Right renal cortex interstitium (tissue), 3 donors: ENCODE data around the gene MEGF10. TPM values are rescaled to one million over a fixed set of nuclear protein-coding genes. Genes with fewer than 3 reads are reported as not detected.
"Not testable (repeated sequence)": the region's sequence is repeated elsewhere in the genome, so short reads cannot be mapped to it uniquely, and the experiment has no call there.

Experiments
- DNase-seq, 3 donors: peaks; one replicate each; pipeline ENCODE4 v3.0.0-alpha.2; 2013; ENCODE audit warnings: low read depth in 3 of 3, low spot score in 2 of 3
- polyA plus RNA-seq, 3 donors: library from polyadenylated mRNA; unstranded; fragments of 120-200 nt; gene quantifications; one replicate each; pipeline ENCODE4 v1.2.1, GENCODE V29; 2013; ENCODE audit not compliant: insufficient read length in 3 of 3

Gene MEGF10
- polyA plus RNA-seq, 3 donors: 0.54 to 1.2 (median 1.1) TPM

- DNase-seq: no peak
Measured at GRCh38 chr5:127297348-127298035, 6.9 kb downstream of the MEGF10 start.

- DNase-seq: no peak
Measured at GRCh38 chr5:127298036-127298429, 7.4 kb downstream of the MEGF10 start.

GRCh38 chr5:127298656-127299055 lies 8.1 kb downstream of the MEGF10 start:
- DNase-seq: no peak

- no peak for DNase-seq
Measured at GRCh38 chr5:127299678-127300077, 9.1 kb downstream of the MEGF10 start.

- no peak for DNase-seq
Measured at GRCh38 chr5:127302509-127302908, 11.9 kb downstream of the MEGF10 start.

GRCh38 chr5:127303404-127303803 lies 12.8 kb downstream of the MEGF10 start:
- DNase-seq: no peak

GRCh38 chr5:127305493-127305892 lies 14.9 kb downstream of the MEGF10 start:
- no peak for DNase-seq

GRCh38 chr5:127306036-127306435 lies 15.4 kb downstream of the MEGF10 start:
- no peak for DNase-seq

- DNase-seq: no peak
Measured at GRCh38 chr5:127306647-127307046, 16.1 kb downstream of the MEGF10 start.

- no peak for DNase-seq
Measured at GRCh38 chr5:127307868-127308267, 17.3 kb downstream of the MEGF10 start.

GRCh38 chr5:127308325-127308724 lies 17.7 kb downstream of the MEGF10 start:
- not testable (repeated sequence) for DNase-seq

- DNase-seq: no peak
Measured at GRCh38 chr5:127308945-127309344, 18.3 kb downstream of the MEGF10 start.

- DNase-seq: no peak
Measured at GRCh38 chr5:127311349-127311748, 20.8 kb downstream of the MEGF10 start.

- DNase-seq: no peak
Measured at GRCh38 chr5:127311781-127312525, 21.4 kb downstream of the MEGF10 start.

- DNase-seq: no peak
Measured at GRCh38 chr5:127313379-127313778, 22.8 kb downstream of the MEGF10 start.

GRCh38 chr5:127313847-127314473 lies 23.4 kb downstream of the MEGF10 start:
- DNase-seq: no peak

- DNase-seq: no peak
Measured at GRCh38 chr5:127316011-127316410, 25.4 kb downstream of the MEGF10 start.

- DNase-seq: not testable (repeated sequence)
Measured at GRCh38 chr5:127317385-127317784, 26.8 kb downstream of the MEGF10 start.

- DNase-seq: no peak
Measured at GRCh38 chr5:127320032-127320965, 29.7 kb downstream of the MEGF10 start.

GRCh38 chr5:127321465-127321864 lies 30.9 kb downstream of the MEGF10 start:
- DNase-seq: no peak

GRCh38 chr5:127322403-127322802 lies 31.8 kb downstream of the MEGF10 start:
- DNase-seq: no peak
